B cell (primary cell): ENCODE measurements around the gene HES7. TPM values are rescaled to one million over a fixed set of nuclear protein-coding genes. Genes with fewer than 3 reads are reported as not detected.

Experiments used
- ATAC-seq: fragments of 200-7000 bp; cut with Tn5 transposase; one replicate; pipeline ENCODE4 v1.10.0; 2021; ENCODE audit warnings: low read depth, mild to moderate bottlenecking, moderate number of reproducible peaks, moderate library complexity
- CTCF ChIA-PET: fragments of 350-600 bp; sonication (Branson Sonifier 250); formaldehyde crosslinking; loops from one replicate; lab custom pipeline; 2021; ENCODE audit warnings: antibody characterized with exemption, inconsistent platforms; lab: Charles Lee
- POLR2A ChIA-PET: fragments of 350-600 bp; sonication (Branson Sonifier 250); formaldehyde crosslinking; loops from one replicate; lab custom pipeline; 2021; ENCODE audit warnings: antibody characterized with exemption; lab: Charles Lee
- DNase-seq: peaks from one replicate; pipeline ENCODE4 v3.0.0; 2013
- H2AFZ ChIP-seq: 2 replicates; pipeline ENCODE4 v1.6.1; 2012; ENCODE audit warnings: mild to moderate bottlenecking, low read depth, low read length; ENCODE audit not compliant: insufficient read depth, poor library complexity, severe bottlenecking
- H3K27ac ChIP-seq, 2 donors: 1 replicate in 1 of 2; 2 replicates in 1 of 2; pipeline ENCODE4 v1.5.1; 2012 to 2013; ENCODE audit warnings: low read length in 2 of 2, mild to moderate bottlenecking in 2 of 2, moderate library complexity in 1 of 2
- H3K27me3 ChIP-seq, 4 experiments: fragments of 200-600 bp in 1 of 4; sonication (generic) in 1 of 4; replicated peaks in 1 of 4; 1 replicate in 2 of 4; 2 replicates in 2 of 4; pipeline versions ENCODE4 v1.6.1 to v1.7.0; 2013 to 2016; ENCODE audit warnings: low read length in 3 of 4, mild to moderate bottlenecking in 2 of 4, mixed read lengths in 1 of 4, moderate library complexity in 1 of 4; ENCODE audit not compliant: insufficient read depth in 4 of 4, control insufficient read depth in 3 of 4; ENCODE audit errors: control extremely low read depth in 1 of 4
- H3K36me3 ChIP-seq, 2 experiments: replicated peaks in 1 of 2; 1 replicate in 1 of 2; 2 replicates in 1 of 2; pipeline versions ENCODE4 v1.6.1 to v1.7.1; 2013; ENCODE audit warnings: low read length in 1 of 2; ENCODE audit not compliant: insufficient read depth in 2 of 2, control insufficient read depth in 1 of 2; ENCODE audit errors: control extremely low read depth in 1 of 2, extremely low read depth in 1 of 2
- H3K4me1 ChIP-seq, 2 donors: fragments of 200-600 bp in 1 of 2; sonication (generic) in 1 of 2; 1 replicate in 1 of 2; 2 replicates in 1 of 2; pipeline versions ENCODE4 v1.5.1 to v1.6.1; 2013 to 2017; ENCODE audit warnings: low read length in 2 of 2; ENCODE audit not compliant: control insufficient read depth in 2 of 2, insufficient read depth in 2 of 2
- H3K4me2 ChIP-seq: replicated peaks from 2 replicates; pipeline ENCODE3; 2012; ENCODE audit warnings: mild to moderate bottlenecking, low read depth, low read length; ENCODE audit not compliant: poor library complexity, severe bottlenecking
- H3K4me3 ChIP-seq, 5 experiments: fragments of 200-600 bp in 1 of 5; sonication (generic) in 1 of 5; 1 replicate in 3 of 5; 2 replicates in 2 of 5; pipeline versions ENCODE4 v1.5.1 to v1.7.0; 2011 to 2016; ENCODE audit warnings: low read length in 4 of 5, mild to moderate bottlenecking in 4 of 5, low read depth in 2 of 5, control low read depth in 1 of 5, moderate library complexity in 1 of 5; ENCODE audit not compliant: insufficient read depth in 1 of 5; ENCODE audit errors: control extremely low read depth in 1 of 5, extremely low read depth in 1 of 5
- H3K79me2 ChIP-seq: fragments of 200-600 bp; sonication (generic); one replicate; pipeline ENCODE4 v1.6.0; 2016; ENCODE audit warnings: low read length; ENCODE audit not compliant: control insufficient read depth, insufficient read depth
- H3K9ac ChIP-seq: fragments of 200-600 bp; sonication (generic); 2 replicates; pipeline ENCODE4 v1.6.1; 2017; ENCODE audit warnings: mild to moderate bottlenecking, low read length, moderate library complexity
- H3K9me3 ChIP-seq, 3 donors: one replicate each; pipeline versions ENCODE4 v1.6.1 to v1.7.1; 2013; ENCODE audit warnings: low read length in 2 of 3; ENCODE audit not compliant: control insufficient read depth in 2 of 3, insufficient read depth in 1 of 3; ENCODE audit errors: control extremely low read depth in 1 of 3
- H4K20me1 ChIP-seq: 2 replicates; pipeline ENCODE4 v1.6.0; 2012; ENCODE audit warnings: mild to moderate bottlenecking, low read length; ENCODE audit not compliant: insufficient read depth, control insufficient read depth, poor library complexity, severe bottlenecking
- H3K27ac Mint-ChIP-seq: one replicate; pipeline ENCODE4 v1.8.0; 2021; ENCODE audit warnings: mixed read lengths
- H3K27me3 Mint-ChIP-seq: one replicate; pipeline ENCODE4 v1.8.0; 2021; ENCODE audit warnings: mixed read lengths
- H3K4me1 Mint-ChIP-seq: one replicate; pipeline ENCODE4 v1.8.0; 2021; ENCODE audit warnings: mixed read lengths
- H3K4me3 Mint-ChIP-seq: one replicate; pipeline ENCODE4 v1.8.0; 2021; ENCODE audit warnings: mixed read lengths
- H3K9me3 Mint-ChIP-seq: one replicate; pipeline ENCODE4 v1.8.0; 2022; ENCODE audit warnings: mixed read lengths; ENCODE audit not compliant: insufficient read depth
- EZH2 ChIP-seq: IDR thresholded peaks from 2 replicates; pipeline ENCODE4 v1.6.1; 2012; ENCODE audit warnings: borderline replicate concordance, low read depth, mild to moderate bottlenecking, moderate library complexity, low read length; ENCODE audit not compliant: insufficient read depth, poor library complexity, severe bottlenecking
- WGBS: methylation state at CpG from one replicate; pipeline ENCODE4 v1.1.5; 2013; ENCODE audit warnings: missing lambda C conversion rate; ENCODE audit not compliant: insufficient coverage; 5-methylcytosine and 5-hydroxymethylcytosine counted together
- intact Hi-C: fragments of 100-400 bp; cut with micrococcal nuclease; formaldehyde crosslinking; loops from one replicate; pipeline ENCODE4 v1.10.0; 2022
- polyA plus RNA-seq: library from polyadenylated mRNA; depleted of rRNA; stranded (reverse); fragments of >200 nt; gene quantifications from 2 replicates; pipeline ENCODE4 v1.2.3, GENCODE V29; 2012
- total RNA-seq, 2 donors: library from RNA; stranded (reverse); fragments of 120-200 nt in 1 of 2; gene quantifications; 1 replicate in 1 of 2; 2 replicates in 1 of 2; pipeline versions ENCODE4 v1.2.3 to v1.2.4, GENCODE V29; 2013 to 2022
- TF ChIP-seq, protein P1 (sequence below): fragments of 200-600 bp; IDR thresholded peaks from one replicate; pipeline ENCODE4 v1.8.0; 2022; ENCODE audit warnings: antibody characterized with exemption, mild to moderate bottlenecking

The HES7 gene
- total and polyA plus RNA-seq, 2 donors (not counting 1 experiment from before 2014, with no cell fraction given): 0.34 TPM; not detected in 1

DNA sequence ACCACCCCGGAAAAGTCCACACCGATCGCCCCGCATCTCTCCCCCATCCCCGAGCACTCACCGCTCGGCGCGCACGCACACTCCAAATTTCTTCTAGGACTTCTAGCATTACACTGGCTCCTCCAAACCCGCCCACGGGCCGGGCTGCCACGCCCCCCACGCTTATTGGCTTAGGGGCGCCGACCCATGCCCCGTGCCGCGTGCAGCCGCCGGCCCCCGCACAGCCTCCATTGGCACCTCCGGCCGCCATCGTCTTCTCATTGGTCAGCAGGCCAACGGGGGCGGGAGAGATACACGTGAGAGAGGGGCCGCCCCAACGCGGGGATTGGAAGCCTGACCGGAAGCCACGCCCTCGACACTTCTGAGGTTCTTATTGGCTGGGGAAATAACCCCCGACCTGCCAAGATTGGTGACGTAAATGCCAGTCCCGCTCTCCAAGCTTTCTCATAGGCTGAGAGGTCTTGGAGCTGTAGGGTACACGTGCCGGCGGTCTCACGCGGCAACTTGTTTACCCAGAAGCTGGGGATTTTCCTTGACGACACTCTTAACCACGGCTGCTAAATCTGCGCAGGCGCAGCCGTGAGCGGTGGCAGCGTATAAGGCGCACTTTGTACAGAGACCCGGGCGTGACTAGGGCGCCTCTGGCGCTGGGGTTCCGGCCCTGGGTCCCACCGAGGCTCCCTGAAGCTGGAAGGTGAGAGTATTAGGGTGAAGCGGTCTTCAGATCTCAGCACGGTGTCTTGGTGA lies 32.5 kb upstream of the HES7 start:
- WGBS: under 1% methylated on average over 57 of the region's 59 CpGs
- no peak overlapping the region for H2AFZ ChIP-seq
- H3K27me3 ChIP-seq: no peaks in the 10 kb centered on the region
- ChIA-PET CTCF (interaction anchor here (0.6 to 7.7 kb wide), 20 partner anchors 11 to 96 kb away, joined by 3 to 86 read pairs (median 4); partner anchors contain the start of genes ALOXE3, BORCS6, CTC1 and HES7), POLR2A (interaction anchor here (0.6 to 4.5 kb wide), 20 partner anchors 13 to 469 kb away, joined by 3 to 23 read pairs (median 6); partner anchors contain the start of genes ALOX12B, ALOXE3, BORCS6 and CTC1)
- peaks cover 41% of the 10 kb centered on the region for H3K79me2 ChIP-seq
- Mint-ChIP-seq H3K4me1 (peaks cover 50% of the 10 kb centered on the region), H3K9me3 (no peaks in the 10 kb centered on the region), H3K27me3 (no peaks in the 10 kb centered on the region), H3K4me3 (no peak overlapping the region), H3K27ac (no peak overlapping the region)
- peak overlapping the region; percentile 69 to 96 (median 84) for H3K4me3 ChIP-seq
- H3K4me2 ChIP-seq: peak overlapping the region; percentile 88
- H3K27ac ChIP-seq: peak overlapping the region; percentile 98 to 100
- peak overlapping the region; percentile 88 for H3K9ac ChIP-seq
- ATAC-seq (peak; percentile 79), DNase-seq (peak; percentile 100)
- H3K36me3 ChIP-seq: peaks cover 0 to 22% of the 10 kb centered on the region in 2 experiments
- H3K9me3 ChIP-seq: peaks cover 0 to 6% (median 0%) of the 10 kb centered on the region in 3 donors
- TF ChIP-seq, protein P1, sequence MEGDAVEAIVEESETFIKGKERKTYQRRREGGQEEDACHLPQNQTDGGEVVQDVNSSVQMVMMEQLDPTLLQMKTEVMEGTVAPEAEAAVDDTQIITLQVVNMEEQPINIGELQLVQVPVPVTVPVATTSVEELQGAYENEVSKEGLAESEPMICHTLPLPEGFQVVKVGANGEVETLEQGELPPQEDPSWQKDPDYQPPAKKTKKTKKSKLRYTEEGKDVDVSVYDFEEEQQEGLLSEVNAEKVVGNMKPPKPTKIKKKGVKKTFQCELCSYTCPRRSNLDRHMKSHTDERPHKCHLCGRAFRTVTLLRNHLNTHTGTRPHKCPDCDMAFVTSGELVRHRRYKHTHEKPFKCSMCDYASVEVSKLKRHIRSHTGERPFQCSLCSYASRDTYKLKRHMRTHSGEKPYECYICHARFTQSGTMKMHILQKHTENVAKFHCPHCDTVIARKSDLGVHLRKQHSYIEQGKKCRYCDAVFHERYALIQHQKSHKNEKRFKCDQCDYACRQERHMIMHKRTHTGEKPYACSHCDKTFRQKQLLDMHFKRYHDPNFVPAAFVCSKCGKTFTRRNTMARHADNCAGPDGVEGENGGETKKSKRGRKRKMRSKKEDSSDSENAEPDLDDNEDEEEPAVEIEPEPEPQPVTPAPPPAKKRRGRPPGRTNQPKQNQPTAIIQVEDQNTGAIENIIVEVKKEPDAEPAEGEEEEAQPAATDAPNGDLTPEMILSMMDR: no peak
- TF ChIP-seq EZH2: no peak
- intact Hi-C loops: loop anchor here (1.0 kb wide), 8 partner anchors 17 to 132 kb away; partner anchors contain the start of gene RANGRF
- H3K4me1 ChIP-seq: peaks cover 59 to 85% of the 10 kb centered on the region in 2 donors
- peaks cover 38% of the 10 kb centered on the region for H4K20me1 ChIP-seq

DNA sequence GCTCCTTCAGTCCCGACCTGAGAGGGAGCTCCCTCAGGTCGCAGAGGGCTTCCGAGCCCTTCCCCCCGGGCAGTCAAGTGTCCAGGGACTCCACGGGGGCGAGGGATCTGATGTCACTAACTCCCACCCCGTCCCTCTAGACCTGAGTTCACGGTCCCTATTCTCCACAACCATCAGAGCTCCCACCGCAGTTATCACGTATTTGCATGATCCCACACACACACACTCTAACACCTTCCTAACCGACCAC lies 32.0 kb upstream of the HES7 start:
- Histone ChIP-seq H3K4me1 (peaks cover 54 to 85% of the 10 kb centered on the region in 2 donors), H3K79me2 (peaks cover 37% of the 10 kb centered on the region), H3K4me3 (peak overlapping the region; percentile 69 to 96 (median 84)), H3K27ac (peak overlapping the region; percentile 97 to 100), H3K9ac (peak overlapping the region; percentile 88), H3K27me3 (no peaks in the 10 kb centered on the region), H4K20me1 (peaks cover 39% of the 10 kb centered on the region), H2AFZ (no peak overlapping the region), H3K4me2 (peak overlapping the region; percentile 88), H3K36me3 (peaks cover 0 to 17% of the 10 kb centered on the region in 2 experiments), H3K9me3 (peaks cover 0 to 6% (median 0%) of the 10 kb centered on the region in 3 donors)
- Mint-ChIP-seq H3K27ac (no peak overlapping the region), H3K9me3 (no peaks in the 10 kb centered on the region), H3K27me3 (no peaks in the 10 kb centered on the region), H3K4me1 (peaks cover 49% of the 10 kb centered on the region), H3K4me3 (no peak overlapping the region)
- ATAC-seq: no peak
- intact Hi-C loops: loop anchor here (1.0 kb wide), 8 partner anchors 17 to 132 kb away; partner anchors contain the start of gene RANGRF
- no peak for DNase-seq
- ChIA-PET POLR2A (interaction anchor here (0.6 to 4.5 kb wide), 14 partner anchors 13 to 853 kb away, joined by 3 to 23 read pairs (median 8); partner anchors contain the start of genes ALOXE3, BORCS6, CTC1 and SLC25A35), CTCF (interaction anchor here (1.0 to 7.7 kb wide), 10 partner anchors 12 to 95 kb away, joined by 3 to 86 read pairs (median 6); partner anchors contain the start of genes ALOXE3, BORCS6, CTC1 and HES7)
- TF ChIP-seq EZH2: no peak
- TF ChIP-seq, protein P1: no peak
- 3% methylated on average over 11 of the region's 11 CpGs for WGBS
